ENCODE measurements around the gene SLC35B1. TPM values are rescaled to one million over a fixed set of nuclear protein-coding genes. Genes with fewer than 3 reads are reported as not detected.

Gene SLC35B1
- polyA plus RNA-seq, 10 donors: 45.7 to 63.8 (median 54.2) TPM

- no peak for DNase-seq
These were observed 2.5 kb downstream of the SLC35B1 start for GRCh38 chr17:49705254-49705653.

- no peak for DNase-seq
These were observed 4.0 kb downstream of the SLC35B1 start for GRCh38 chr17:49703557-49704277.

- no peak for DNase-seq
These were observed 6.8 kb downstream of the SLC35B1 start for GRCh38 chr17:49700960-49701359.

- no peak for DNase-seq
These were observed 7.7 kb downstream of the SLC35B1 start for GRCh38 chr17:49699966-49700575.

- DNase-seq: no peak
These were observed 9.8 kb downstream of the SLC35B1 start for GRCh38 chr17:49698005-49698404.

- DNase-seq: no peak
These were observed 11.5 kb downstream of the SLC35B1 start for GRCh38 chr17:49696233-49696761.

GRCh38 chr17:49695698-49696232 lies 12.0 kb downstream of the SLC35B1 start:
- no peak for DNase-seq

- peak in 2 of 3 donors; percentile 15 to 60 for DNase-seq
These were observed 12.7 kb downstream of the SLC35B1 start for GRCh38 chr17:49694847-49695697.

GRCh38 chr17:49692751-49693150 lies 15.0 kb downstream of the SLC35B1 start:
- no peak for DNase-seq

GRCh38 chr17:49691677-49692191 lies 16.0 kb downstream of the SLC35B1 start:
- DNase-seq: no peak

GRCh38 chr17:49691086-49691676 lies 16.6 kb downstream of the SLC35B1 start:
- DNase-seq: peak in 1 of 3 donors; percentile 46

- DNase-seq: no peak
These were observed 17.5 kb downstream of the SLC35B1 start for GRCh38 chr17:49690256-49690655.

GRCh38 chr17:49688848-49689247 lies 18.9 kb downstream of the SLC35B1 start:
- DNase-seq: no peak

GRCh38 chr17:49687878-49688491 lies 19.8 kb downstream of the SLC35B1 start:
- DNase-seq: peak in 2 of 3 donors; percentile 17 to 52

- DNase-seq: no peak
These were observed 26.4 kb downstream of the SLC35B1 start for GRCh38 chr17:49681106-49681979.

- DNase-seq: no peak
These were observed 27.4 kb downstream of the SLC35B1 start for GRCh38 chr17:49680314-49680713.

GRCh38 chr17:49677933-49678847 lies 29.6 kb downstream of the SLC35B1 start, which contains the start of gene SPOP:
Gene SPOP (minus strand): TSS chr17:49678097. CDS start chr17:49622810, 55,287 bp downstream.
- peak; percentile 99 for DNase-seq

- DNase-seq: peak; percentile 95 to 98 (median 98)
These were observed 30.4 kb downstream of the SLC35B1 start for GRCh38 chr17:49677134-49677932.
